Natural killer cell (primary cell): ENCODE data around the gene SATB2. TPM values are rescaled to one million over a fixed set of nuclear protein-coding genes. Genes with fewer than 3 reads are reported as not detected.

ENCODE experiments used
- ATAC-seq, 3 donors: fragments of 150-1000 bp in 2 of 3; fragments of 200-7000 bp in 1 of 3; cut with Tn5 transposase; 1 replicate in 1 of 3; 2 replicates in 2 of 3; pipeline ENCODE4 v1.10.0; 2021; ENCODE audit warnings: mild to moderate bottlenecking in 2 of 3, moderate library complexity in 2 of 3
- DNase-seq, 2 donors: peaks; one replicate each; pipeline versions ENCODE4 v3.0.0 to v3.0.0-alpha.2; 2013 to 2021; ENCODE audit warnings: mixed read lengths in 1 of 2
- H3K27ac ChIP-seq: one replicate; pipeline ENCODE4 v1.5.1; 2013; ENCODE audit warnings: mild to moderate bottlenecking, low read length
- H3K27me3 ChIP-seq: one replicate; pipeline ENCODE4 v1.6.1; 2013; ENCODE audit warnings: low read length; ENCODE audit not compliant: control insufficient read depth, insufficient read depth
- H3K36me3 ChIP-seq: one replicate; pipeline ENCODE4 v1.6.1; 2013; ENCODE audit warnings: low read length; ENCODE audit not compliant: control insufficient read depth, insufficient read depth
- H3K4me1 ChIP-seq: one replicate; pipeline ENCODE4 v1.6.1; 2013; ENCODE audit warnings: low read length; ENCODE audit not compliant: control insufficient read depth, insufficient read depth
- H3K4me3 ChIP-seq: one replicate; pipeline ENCODE4 v1.5.1; 2013; ENCODE audit warnings: low read length
- H3K9me3 ChIP-seq: one replicate; pipeline ENCODE4 v1.6.1; 2013; ENCODE audit warnings: low read length; ENCODE audit not compliant: control insufficient read depth, insufficient read depth
- H3K27ac Mint-ChIP-seq, 2 donors: one replicate each; pipeline ENCODE4 v1.8.0; 2022; ENCODE audit warnings: mild to moderate bottlenecking in 2 of 2, mixed read lengths in 2 of 2, moderate library complexity in 1 of 2
- H3K27me3 Mint-ChIP-seq, 2 donors: one replicate each; pipeline ENCODE4 v1.8.0; 2022; ENCODE audit warnings: low read depth in 2 of 2, mixed read lengths in 2 of 2
- H3K36me3 Mint-ChIP-seq: one replicate; pipeline ENCODE4 v1.8.0; 2022; ENCODE audit warnings: mixed read lengths
- H3K4me1 Mint-ChIP-seq, 2 donors: one replicate each; pipeline ENCODE4 v1.8.0; 2022; ENCODE audit warnings: mixed read lengths in 2 of 2
- H3K4me3 Mint-ChIP-seq: one replicate; pipeline ENCODE4 v1.8.0; 2022; ENCODE audit warnings: mild to moderate bottlenecking, moderate library complexity, mixed read lengths
- H3K9me3 Mint-ChIP-seq, 2 donors: one replicate each; pipeline ENCODE4 v1.8.0; 2022; ENCODE audit warnings: mixed read lengths in 2 of 2
- WGBS: methylation state at CpG from one replicate; pipeline ENCODE4 v1.1.7; 2013; ENCODE audit warnings: missing lambda C conversion rate; ENCODE audit not compliant: insufficient coverage; 5-methylcytosine and 5-hydroxymethylcytosine counted together
- intact Hi-C: fragments of 100-400 bp; cut with micrococcal nuclease; formaldehyde crosslinking; loops from one replicate; pipeline ENCODE4 v1.14.2; 2022
- total RNA-seq, 4 donors: library from RNA; stranded (reverse); fragments of 120-200 nt in 1 of 4; gene quantifications; one replicate each; pipeline versions ENCODE4 v1.2.3 to v1.2.4, GENCODE V29; 2013 to 2022
- TF ChIP-seq, protein P1 (sequence below): fragments of 200-600 bp; IDR thresholded peaks from one replicate; pipeline ENCODE4 v1.8.0; 2022; ENCODE audit warnings: antibody characterized with exemption

The SATB2 gene
- total RNA-seq, 3 donors from 2014 or later (not counting 1 experiment from before 2014, with no cell fraction given) = 0.73 to 2.8 (median 0.79) TPM

DNA sequence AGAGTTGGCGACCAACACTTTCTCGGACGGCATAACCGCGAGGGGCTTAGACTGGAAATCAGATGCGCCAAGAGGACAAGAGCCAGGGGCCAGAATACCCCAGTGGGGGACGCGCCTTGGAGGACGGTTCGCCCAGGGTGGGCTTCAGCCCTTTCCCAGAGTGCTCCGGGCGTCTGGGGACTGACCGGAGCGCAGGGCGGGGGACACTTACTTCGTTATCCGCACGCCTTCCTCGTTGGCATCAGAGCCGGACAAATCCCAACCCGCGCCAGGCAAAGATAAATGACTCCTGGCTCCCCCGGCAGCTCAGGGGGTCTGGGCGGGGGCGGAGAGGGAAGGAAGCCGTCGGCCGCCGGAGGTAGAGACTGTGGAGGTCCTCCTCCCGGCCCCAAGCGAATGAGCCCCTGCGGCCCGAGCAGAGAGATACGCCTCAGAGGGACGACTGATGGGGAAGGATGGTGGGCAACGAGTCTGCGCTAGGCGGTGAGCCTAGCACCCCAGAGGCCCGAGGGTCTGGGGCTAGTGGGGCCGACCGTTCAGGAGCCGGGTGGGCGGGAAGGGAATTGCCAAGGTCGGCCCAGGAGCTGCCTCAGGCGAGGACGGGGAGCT is 4.7 kb upstream of the SATB2 start:
- TF ChIP-seq, protein P1, sequence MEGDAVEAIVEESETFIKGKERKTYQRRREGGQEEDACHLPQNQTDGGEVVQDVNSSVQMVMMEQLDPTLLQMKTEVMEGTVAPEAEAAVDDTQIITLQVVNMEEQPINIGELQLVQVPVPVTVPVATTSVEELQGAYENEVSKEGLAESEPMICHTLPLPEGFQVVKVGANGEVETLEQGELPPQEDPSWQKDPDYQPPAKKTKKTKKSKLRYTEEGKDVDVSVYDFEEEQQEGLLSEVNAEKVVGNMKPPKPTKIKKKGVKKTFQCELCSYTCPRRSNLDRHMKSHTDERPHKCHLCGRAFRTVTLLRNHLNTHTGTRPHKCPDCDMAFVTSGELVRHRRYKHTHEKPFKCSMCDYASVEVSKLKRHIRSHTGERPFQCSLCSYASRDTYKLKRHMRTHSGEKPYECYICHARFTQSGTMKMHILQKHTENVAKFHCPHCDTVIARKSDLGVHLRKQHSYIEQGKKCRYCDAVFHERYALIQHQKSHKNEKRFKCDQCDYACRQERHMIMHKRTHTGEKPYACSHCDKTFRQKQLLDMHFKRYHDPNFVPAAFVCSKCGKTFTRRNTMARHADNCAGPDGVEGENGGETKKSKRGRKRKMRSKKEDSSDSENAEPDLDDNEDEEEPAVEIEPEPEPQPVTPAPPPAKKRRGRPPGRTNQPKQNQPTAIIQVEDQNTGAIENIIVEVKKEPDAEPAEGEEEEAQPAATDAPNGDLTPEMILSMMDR = no peak
- Mint-ChIP-seq H3K4me1 (peaks cover 13 to 26% of the 10 kb centered on the region in 2 donors), H3K9me3 (peaks cover 2 to 3% of the 10 kb centered on the region in 2 donors), H3K36me3 (peaks cover 9% of the 10 kb centered on the region), H3K4me3 (peak overlapping the region; percentile 63), H3K27me3 (peaks cover 43 to 54% of the 10 kb centered on the region in 2 donors), H3K27ac (no peak overlapping the region)
- DNase-seq = peak in 1 of 2 donors; percentile 11
- H3K4me1 ChIP-seq = peaks cover 38% of the 10 kb centered on the region
- peaks cover 58% of the 10 kb centered on the region for H3K27me3 ChIP-seq
- no peak overlapping the region for H3K27ac ChIP-seq
- WGBS = 10% methylated on average over 46 of the region's 46 CpGs
- H3K9me3 ChIP-seq = peaks cover 7% of the 10 kb centered on the region
- ATAC-seq = no peak
- H3K4me3 ChIP-seq = no peak overlapping the region
- H3K36me3 ChIP-seq = no peaks in the 10 kb centered on the region
- intact Hi-C loops = loop anchor here (10.0 kb wide), 1 partner anchor 1138 kb away; no protein-coding TSS in a partner anchor

GRCh38 chr2:199461711-199462346 is 4.1 kb upstream of the SATB2 start:
- H3K36me3 ChIP-seq = no peaks in the 10 kb centered on the region
- Mint-ChIP-seq H3K27me3 (peaks cover 43 to 55% of the 10 kb centered on the region in 2 donors), H3K27ac (no peak overlapping the region), H3K9me3 (peaks cover 2 to 3% of the 10 kb centered on the region in 2 donors), H3K4me1 (peaks cover 13 to 31% of the 10 kb centered on the region in 2 donors), H3K4me3 (peak overlapping the region; percentile 50), H3K36me3 (peaks cover 8% of the 10 kb centered on the region)
- intact Hi-C loops = loop anchor here (10.0 kb wide), 1 partner anchor 1137 kb away; no protein-coding TSS in a partner anchor
- TF ChIP-seq, protein P1 = no peak
- peak in 1 of 2 donors; percentile 5 for DNase-seq
- H3K9me3 ChIP-seq = peaks cover 7% of the 10 kb centered on the region
- no peak overlapping the region for H3K4me3 ChIP-seq
- H3K27me3 ChIP-seq = peaks cover 63% of the 10 kb centered on the region
- H3K27ac ChIP-seq = no peak overlapping the region
- WGBS = 19% methylated on average over 33 of the region's 35 CpGs
- peaks cover 44% of the 10 kb centered on the region for H3K4me1 ChIP-seq
- ATAC-seq = no peak

DNA sequence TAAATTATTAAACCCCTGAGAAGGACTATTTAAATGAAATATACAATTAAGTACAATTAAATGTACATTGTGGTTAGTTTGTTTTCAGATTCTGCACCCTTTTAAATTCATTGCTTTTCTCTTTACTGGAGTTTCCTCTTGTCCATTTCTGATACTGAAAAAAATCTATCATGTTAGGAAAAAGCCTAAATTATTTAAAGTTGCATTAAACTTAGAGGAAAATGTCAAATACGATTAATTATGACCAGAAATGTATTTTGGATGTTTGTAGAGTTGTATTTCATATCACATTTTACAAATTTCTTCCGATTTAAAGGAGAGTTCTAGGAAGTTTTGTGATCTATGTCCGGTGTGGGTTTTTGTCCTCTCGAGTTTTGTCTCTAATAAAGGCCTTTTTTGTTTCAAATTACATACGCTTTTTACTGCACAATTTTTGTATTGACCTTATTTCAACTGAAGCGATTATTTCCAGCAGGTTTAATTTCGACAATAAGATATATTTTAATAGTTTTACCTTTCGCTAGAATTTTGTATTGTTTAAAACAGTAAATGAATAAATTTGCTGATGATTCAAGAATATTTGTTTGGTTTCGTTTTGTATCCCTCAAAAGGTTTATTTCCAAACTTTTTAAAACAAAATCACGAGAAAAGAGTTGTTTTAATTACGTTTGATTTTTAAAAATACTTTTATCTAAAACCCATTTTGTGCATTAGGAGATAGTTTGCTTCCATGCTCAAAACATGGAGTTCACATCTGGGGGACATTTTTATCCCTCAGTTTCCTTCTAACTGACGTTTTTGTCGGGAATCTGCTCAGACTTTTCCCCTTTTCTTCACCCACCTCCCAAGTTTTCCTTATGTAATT is 3.3 kb upstream of the SATB2 start:
- peaks cover 39 to 48% of the 10 kb centered on the region in 2 donors for H3K27me3 Mint-ChIP-seq
- H3K27ac Mint-ChIP-seq = no peak overlapping the region
- intact Hi-C loops = loop anchor here (10.0 kb wide), 1 partner anchor 1136 kb away; no protein-coding TSS in a partner anchor
- no peak overlapping the region for H3K27ac ChIP-seq
- H3K4me1 Mint-ChIP-seq = peaks cover 13 to 25% of the 10 kb centered on the region in 2 donors
- peak overlapping the region; percentile 50 for H3K4me3 Mint-ChIP-seq
- H3K36me3 Mint-ChIP-seq = peaks cover under 1% of the 10 kb centered on the region
- peaks cover 7% of the 10 kb centered on the region for H3K9me3 ChIP-seq
- ATAC-seq (no peak), DNase-seq (peak in 1 of 2 donors; percentile 18)
- H3K27me3 ChIP-seq = peaks cover 63% of the 10 kb centered on the region
- H3K36me3 ChIP-seq = no peaks in the 10 kb centered on the region
- 0% methylated on average over 2 of the region's 13 CpGs for WGBS
- no peak overlapping the region for H3K4me3 ChIP-seq
- peaks cover 51% of the 10 kb centered on the region for H3K4me1 ChIP-seq
- peaks cover 0 to under 1% of the 10 kb centered on the region in 2 donors for H3K9me3 Mint-ChIP-seq
- TF ChIP-seq, protein P1 = no peak
